GM12874 (cell line): Measurements from ENCODE around the gene KDM2A.

Source experiments
- TF ChIP-seq, protein P1 (sequence below): IDR thresholded peaks from 2 replicates; pipeline ENCODE4 v1.5.1; 2011; ENCODE audit warnings: low read depth, mild to moderate bottlenecking, control low read depth, low read length, moderate library complexity; ENCODE audit not compliant: insufficient read depth

Gene KDM2A

DNA sequence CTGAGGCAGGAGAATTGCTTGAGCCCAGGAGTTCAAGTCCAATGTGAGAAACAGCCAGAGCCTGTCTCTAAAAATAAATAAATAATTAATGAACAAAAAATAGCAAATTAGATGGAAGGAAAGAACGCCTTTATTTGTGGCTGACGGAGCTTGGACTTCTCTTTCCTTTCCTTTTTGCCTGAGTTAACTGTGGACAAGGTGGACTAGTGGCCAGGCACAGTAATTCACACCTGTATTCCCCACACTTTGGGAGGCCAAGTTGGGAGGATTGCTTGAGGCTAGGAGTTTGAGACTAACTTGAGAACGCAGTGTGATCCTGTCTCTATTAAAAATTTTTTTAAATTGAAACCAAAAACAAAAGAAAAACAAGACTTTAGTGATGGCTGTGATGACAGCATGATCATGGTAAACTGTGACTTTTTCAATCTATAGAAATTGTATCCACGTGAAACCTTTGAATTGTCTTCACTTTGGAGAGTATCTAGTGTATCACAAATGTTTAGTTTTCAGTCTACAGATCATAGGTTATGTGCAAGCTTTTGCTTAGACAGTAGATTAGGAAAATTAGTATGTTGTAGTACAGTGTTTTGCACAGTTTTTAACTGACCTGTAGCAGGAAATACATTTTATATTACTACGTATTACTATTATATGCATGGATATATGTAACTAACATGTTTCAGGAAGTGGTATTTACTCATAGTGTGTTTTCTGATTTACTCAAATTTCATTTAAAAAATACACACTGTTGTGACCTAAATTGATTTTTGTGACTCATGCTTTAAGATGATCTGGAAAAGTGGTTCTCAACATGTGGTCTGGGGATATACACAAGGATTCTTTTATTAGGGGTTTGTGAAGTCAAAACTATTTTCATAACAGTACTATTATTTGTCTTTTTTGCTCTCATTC is 42.1 kb downstream of the KDM2A start:
- TF ChIP-seq, protein P1, sequence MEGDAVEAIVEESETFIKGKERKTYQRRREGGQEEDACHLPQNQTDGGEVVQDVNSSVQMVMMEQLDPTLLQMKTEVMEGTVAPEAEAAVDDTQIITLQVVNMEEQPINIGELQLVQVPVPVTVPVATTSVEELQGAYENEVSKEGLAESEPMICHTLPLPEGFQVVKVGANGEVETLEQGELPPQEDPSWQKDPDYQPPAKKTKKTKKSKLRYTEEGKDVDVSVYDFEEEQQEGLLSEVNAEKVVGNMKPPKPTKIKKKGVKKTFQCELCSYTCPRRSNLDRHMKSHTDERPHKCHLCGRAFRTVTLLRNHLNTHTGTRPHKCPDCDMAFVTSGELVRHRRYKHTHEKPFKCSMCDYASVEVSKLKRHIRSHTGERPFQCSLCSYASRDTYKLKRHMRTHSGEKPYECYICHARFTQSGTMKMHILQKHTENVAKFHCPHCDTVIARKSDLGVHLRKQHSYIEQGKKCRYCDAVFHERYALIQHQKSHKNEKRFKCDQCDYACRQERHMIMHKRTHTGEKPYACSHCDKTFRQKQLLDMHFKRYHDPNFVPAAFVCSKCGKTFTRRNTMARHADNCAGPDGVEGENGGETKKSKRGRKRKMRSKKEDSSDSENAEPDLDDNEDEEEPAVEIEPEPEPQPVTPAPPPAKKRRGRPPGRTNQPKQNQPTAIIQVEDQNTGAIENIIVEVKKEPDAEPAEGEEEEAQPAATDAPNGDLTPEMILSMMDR, result no peak

DNA sequence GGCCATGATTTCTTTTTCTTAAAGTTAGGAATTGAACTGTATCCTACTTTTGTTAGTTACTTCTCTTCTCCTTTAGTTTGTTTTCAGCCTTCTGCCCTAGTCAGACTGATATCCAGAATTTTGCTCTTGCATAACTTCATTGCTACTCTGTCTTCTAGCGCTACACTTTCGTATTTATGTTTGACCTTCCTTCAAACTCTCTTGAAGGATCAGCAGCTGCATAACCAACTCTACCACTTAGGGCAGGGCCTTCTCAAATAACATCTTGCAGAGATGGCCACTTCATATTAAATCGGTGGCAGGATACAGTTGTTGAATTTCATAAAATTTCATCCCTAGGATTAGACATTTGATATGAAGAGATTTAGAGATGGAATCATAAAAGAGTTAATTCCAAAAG is 43.9 kb downstream of the KDM2A start:
- TF ChIP-seq, protein P1, result no peak

DNA sequence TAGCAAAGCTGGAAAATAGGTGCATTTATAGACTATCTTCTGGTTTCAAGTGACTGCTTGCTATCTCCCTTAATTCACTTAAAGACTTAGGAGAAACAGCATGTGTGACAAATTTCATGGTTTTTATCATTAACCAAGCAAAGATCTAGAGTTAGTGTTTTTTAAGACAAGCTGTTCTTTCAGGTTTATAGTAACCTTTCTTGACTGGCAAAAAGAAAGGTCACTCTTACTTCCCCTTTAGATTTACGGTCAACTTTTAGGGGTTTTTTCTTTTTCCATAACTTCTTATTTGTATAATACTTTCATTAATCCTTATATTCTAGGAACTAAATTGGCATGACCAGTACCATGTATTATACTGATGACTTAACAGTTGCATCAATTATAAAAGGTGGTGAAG is 46.6 kb downstream of the KDM2A start:
- TF ChIP-seq, protein P1, result no peak

DNA sequence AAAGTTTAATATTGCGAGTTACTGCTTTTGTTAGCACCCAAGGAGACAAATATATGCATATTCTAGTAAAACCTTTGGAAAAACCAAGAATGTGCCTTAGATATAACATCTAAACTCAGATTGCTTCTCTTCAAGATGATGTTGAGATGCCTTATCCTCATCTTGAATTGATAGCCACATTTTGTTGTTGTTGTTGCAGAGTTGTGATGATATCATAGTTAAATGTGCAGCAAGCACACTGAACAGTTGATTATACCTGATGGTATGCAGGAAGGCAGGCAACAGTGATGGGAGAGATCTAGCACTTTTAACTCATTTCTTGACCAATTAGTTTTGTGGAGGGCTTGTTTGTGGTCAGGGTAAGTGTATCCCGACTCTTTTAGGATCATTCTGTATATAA is 48.0 kb downstream of the KDM2A start:
- TF ChIP-seq, protein P1, result no peak

DNA sequence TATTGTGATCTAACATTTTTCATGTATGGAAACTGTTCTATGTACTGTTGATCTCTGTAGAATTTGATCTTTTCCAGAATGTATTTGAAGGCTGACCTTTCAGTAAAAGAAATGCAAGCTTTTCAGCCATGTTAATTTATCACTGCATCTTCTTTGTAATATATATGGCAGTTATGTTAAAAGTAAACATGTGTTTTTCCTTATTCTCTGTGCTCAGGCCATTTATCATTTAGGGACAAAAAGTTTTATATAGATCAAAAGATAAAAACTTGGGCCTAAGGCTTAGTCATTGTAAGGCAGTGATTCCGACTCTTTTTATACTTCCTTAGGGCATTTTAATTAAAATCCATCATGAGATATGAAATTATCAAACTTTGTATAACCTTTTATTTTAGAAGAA is 48.7 kb downstream of the KDM2A start:
- TF ChIP-seq, protein P1, result no peak

DNA sequence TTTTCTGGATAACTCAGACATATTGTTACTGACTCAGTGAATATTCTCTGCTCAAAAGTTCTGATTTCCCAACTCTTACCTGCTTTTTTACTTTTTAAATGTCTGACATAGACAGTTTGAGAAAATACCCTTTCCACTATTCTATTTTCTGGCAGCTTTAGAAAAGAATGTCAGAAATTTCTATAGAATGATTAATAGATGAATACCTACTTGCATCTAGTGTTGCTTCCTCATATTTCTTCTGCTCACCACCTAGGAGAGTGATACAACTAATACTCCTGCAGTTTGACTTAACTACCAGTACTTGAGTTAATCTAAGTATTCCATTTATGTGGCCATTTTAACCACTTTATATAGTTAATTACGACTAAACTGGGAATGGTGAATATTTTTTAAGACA is 55.2 kb downstream of the KDM2A start:
- TF ChIP-seq, protein P1, result no peak

DNA sequence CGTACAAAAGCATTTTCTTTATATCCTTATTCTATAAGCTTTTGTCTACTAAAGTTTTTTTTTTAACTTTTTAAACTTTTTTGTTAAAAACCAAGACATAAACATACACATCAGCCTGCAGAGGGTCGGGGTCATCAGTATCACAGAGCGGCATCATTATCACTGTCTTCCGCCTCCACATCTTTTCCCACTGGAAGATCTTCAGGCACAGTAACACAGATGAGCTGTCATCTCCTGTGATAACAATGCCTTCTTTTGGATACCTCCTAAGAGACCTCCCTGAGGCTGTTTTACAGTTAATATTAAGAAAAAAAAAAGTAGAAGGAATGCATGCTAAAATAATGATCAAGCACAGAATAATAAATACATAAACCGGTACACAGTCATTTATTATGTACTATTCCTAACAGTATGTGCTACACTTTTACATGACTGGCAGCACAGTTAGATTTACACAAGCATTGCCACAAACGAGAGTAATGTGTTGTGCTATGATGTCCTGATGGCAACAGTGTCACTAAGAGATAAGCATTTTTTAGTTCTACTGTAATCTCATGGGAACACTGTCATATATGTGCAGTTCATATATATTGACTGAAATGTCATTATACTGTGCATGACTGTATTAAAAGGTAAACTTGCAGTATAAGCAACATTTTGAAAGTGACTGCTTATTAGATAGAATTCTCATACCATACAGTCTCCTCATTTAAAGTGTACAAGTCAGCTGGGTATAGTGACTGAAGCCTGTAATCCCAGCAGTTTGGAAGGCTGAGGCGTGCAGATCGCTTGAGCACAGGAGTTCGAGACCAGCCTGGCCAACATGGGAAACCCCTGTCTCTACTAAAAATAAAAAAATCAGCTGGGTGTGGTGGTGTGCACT is 58.6 kb downstream of the KDM2A start:
- TF ChIP-seq, protein P1, result no peak
